Astrocyte (in vitro differentiated cells and primary cell): ENCODE data around the gene FSTL1. TPM values are rescaled to one million over a fixed set of nuclear protein-coding genes. Genes with fewer than 3 reads are reported as not detected.

Experiments
- DNase-seq: peaks from one replicate; pipeline ENCODE4 v3.0.0-alpha.2; 2010; ENCODE audit warnings: low read depth
- FAIRE-seq: peaks from 2 replicates; lab custom pipeline; 2011; peaks lifted over from hg19 to GRCh38; lab: Jason Lieb, UNC
- H2AFZ ChIP-seq: 2 replicates; pipeline ENCODE4 v1.6.0; 2012; ENCODE audit warnings: low read depth, low read length, inconsistent platforms
- H3K27ac ChIP-seq: 2 replicates; pipeline ENCODE4 v1.5.1; 2011; ENCODE audit warnings: low read depth, low read length, inconsistent platforms
- H3K27me3 ChIP-seq: 2 replicates; pipeline ENCODE4 v1.6.0; 2011; ENCODE audit warnings: low read length, inconsistent platforms; ENCODE audit not compliant: insufficient read depth
- H3K36me3 ChIP-seq: 2 replicates; pipeline ENCODE4 v1.5.1; 2011; ENCODE audit warnings: low read length, inconsistent platforms; ENCODE audit not compliant: insufficient read depth
- H3K4me1 ChIP-seq: 2 replicates; pipeline ENCODE4 v1.5.1; 2011; ENCODE audit warnings: low read length, inconsistent platforms; ENCODE audit not compliant: insufficient read depth
- H3K4me2 ChIP-seq: 2 replicates; pipeline ENCODE4 v1.6.0; 2012; ENCODE audit warnings: low read length, inconsistent platforms
- H3K4me3 ChIP-seq: 2 replicates; pipeline ENCODE4 v1.5.1; 2011; ENCODE audit warnings: low read depth, mild to moderate bottlenecking, low read length, inconsistent platforms; ENCODE audit not compliant: insufficient read depth
- H3K79me2 ChIP-seq: 2 replicates; pipeline ENCODE4 v1.6.0; 2012; ENCODE audit warnings: mild to moderate bottlenecking, low read length, inconsistent platforms; ENCODE audit not compliant: insufficient read depth
- H3K9ac ChIP-seq: 2 replicates; pipeline ENCODE4 v1.6.0; 2012; ENCODE audit warnings: mild to moderate bottlenecking, low read length, inconsistent platforms
- H3K9me3 ChIP-seq: 2 replicates; pipeline ENCODE4 v1.5.1; 2012; ENCODE audit warnings: low read depth, mild to moderate bottlenecking, low read length, inconsistent platforms; ENCODE audit not compliant: insufficient read depth
- H4K20me1 ChIP-seq: 2 replicates; pipeline ENCODE4 v1.6.0; 2012; ENCODE audit warnings: low read length, inconsistent platforms; ENCODE audit not compliant: insufficient read depth
- H3K27ac Mint-ChIP-seq: one replicate; pipeline ENCODE4 v1.8.0; 2021; ENCODE audit warnings: mild to moderate bottlenecking, mixed read lengths; ENCODE audit not compliant: unreplicated experiment
- H3K27me3 Mint-ChIP-seq: one replicate; pipeline ENCODE4 v1.8.0; 2021; ENCODE audit warnings: low read depth, mixed read lengths; ENCODE audit not compliant: unreplicated experiment
- H3K36me3 Mint-ChIP-seq: one replicate; pipeline ENCODE4 v1.8.0; 2021; ENCODE audit warnings: low read depth, mixed read lengths; ENCODE audit not compliant: unreplicated experiment
- H3K4me1 Mint-ChIP-seq: one replicate; pipeline ENCODE4 v1.8.0; 2021; ENCODE audit warnings: low read depth, mixed read lengths; ENCODE audit not compliant: unreplicated experiment
- H3K4me3 Mint-ChIP-seq: one replicate; pipeline ENCODE4 v1.8.0; 2021; ENCODE audit warnings: mild to moderate bottlenecking, moderate library complexity, mixed read lengths; ENCODE audit not compliant: unreplicated experiment
- H3K9me3 Mint-ChIP-seq: one replicate; pipeline ENCODE4 v1.8.0; 2021; ENCODE audit warnings: mild to moderate bottlenecking, mixed read lengths; ENCODE audit not compliant: unreplicated experiment
- EZH2 ChIP-seq: IDR thresholded peaks from 2 replicates; pipeline ENCODE4 v1.6.1; 2012; ENCODE audit warnings: mild to moderate bottlenecking, low read length, inconsistent platforms; ENCODE audit not compliant: insufficient read depth
- total RNA-seq: library from RNA; stranded (reverse); gene quantifications from 2 replicates; pipeline ENCODE4 v1.2.1, GENCODE V29; 2021
- TF ChIP-seq, protein P1 (sequence below): IDR thresholded peaks from 2 replicates; pipeline ENCODE4 v1.5.1; 2011; ENCODE audit warnings: low read depth, mild to moderate bottlenecking, inconsistent platforms, low read length, moderate library complexity; ENCODE audit not compliant: insufficient read depth

Gene FSTL1
- total RNA-seq, 1 donor from 2014 or later = 1,010 TPM

DNA sequence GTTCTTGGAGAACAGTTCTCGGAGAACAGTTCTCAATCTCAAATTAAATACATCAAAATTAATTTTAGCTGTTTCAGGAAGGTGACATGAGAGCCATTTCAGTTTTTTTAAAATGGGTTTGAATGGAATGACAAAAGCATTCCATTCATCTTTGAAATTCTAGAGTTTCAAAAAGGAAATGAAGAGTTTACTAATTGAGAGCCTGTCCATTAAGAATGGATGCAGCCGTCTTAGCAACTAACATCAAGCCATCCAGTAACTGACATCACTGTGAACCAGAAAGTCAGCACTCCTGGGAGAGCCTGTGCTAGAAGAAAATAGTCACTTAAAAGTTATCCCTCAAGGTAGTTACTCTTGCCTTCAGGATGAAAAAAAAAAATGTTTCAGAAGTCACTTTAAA, 47.0 kb upstream of the FSTL1 start:
- Histone ChIP-seq H3K9me3 (peaks cover 10% of the 10 kb centered on the region), H3K4me2 (peak overlapping the region; percentile 73), H3K36me3 (no peaks in the 10 kb centered on the region), H3K27me3 (no peaks in the 10 kb centered on the region), H3K4me1 (peaks cover 26% of the 10 kb centered on the region), H3K79me2 (no peaks in the 10 kb centered on the region), H2AFZ (no peak overlapping the region), H3K9ac (peak overlapping the region; percentile 61), H4K20me1 (no peaks in the 10 kb centered on the region), H3K4me3 (no peak overlapping the region), H3K27ac (peak overlapping the region; percentile 92)
- Mint-ChIP-seq H3K4me1 (peaks cover 42% of the 10 kb centered on the region), H3K27ac (peak overlapping the region; percentile 53), H3K27me3 (no peaks in the 10 kb centered on the region), H3K4me3 (no peak overlapping the region), H3K9me3 (peaks cover 21% of the 10 kb centered on the region), H3K36me3 (peaks cover 8% of the 10 kb centered on the region)
- peak; percentile 20 for FAIRE-seq
- TF ChIP-seq, protein P1, sequence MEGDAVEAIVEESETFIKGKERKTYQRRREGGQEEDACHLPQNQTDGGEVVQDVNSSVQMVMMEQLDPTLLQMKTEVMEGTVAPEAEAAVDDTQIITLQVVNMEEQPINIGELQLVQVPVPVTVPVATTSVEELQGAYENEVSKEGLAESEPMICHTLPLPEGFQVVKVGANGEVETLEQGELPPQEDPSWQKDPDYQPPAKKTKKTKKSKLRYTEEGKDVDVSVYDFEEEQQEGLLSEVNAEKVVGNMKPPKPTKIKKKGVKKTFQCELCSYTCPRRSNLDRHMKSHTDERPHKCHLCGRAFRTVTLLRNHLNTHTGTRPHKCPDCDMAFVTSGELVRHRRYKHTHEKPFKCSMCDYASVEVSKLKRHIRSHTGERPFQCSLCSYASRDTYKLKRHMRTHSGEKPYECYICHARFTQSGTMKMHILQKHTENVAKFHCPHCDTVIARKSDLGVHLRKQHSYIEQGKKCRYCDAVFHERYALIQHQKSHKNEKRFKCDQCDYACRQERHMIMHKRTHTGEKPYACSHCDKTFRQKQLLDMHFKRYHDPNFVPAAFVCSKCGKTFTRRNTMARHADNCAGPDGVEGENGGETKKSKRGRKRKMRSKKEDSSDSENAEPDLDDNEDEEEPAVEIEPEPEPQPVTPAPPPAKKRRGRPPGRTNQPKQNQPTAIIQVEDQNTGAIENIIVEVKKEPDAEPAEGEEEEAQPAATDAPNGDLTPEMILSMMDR = no peak
- no peak for TF ChIP-seq EZH2
- DNase-seq = peak; percentile 50

DNA sequence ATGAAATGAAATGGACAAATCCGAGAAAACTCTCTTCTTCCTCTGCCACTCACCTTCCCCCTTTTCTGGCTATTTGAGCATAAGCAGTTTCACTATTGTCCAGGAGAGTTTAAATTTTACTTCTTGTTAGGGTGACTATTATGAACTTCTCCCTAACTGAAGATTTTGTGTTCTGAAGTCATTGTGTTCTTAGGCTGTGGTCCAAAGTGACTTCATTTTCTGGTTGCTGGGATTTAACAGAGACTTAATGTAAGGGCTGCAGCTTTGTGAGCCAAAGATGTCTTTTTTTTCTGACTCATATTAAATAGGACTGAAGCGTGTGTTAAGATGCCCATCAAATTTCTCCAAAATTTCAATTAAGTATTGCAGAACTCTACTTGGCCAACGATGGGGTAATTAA, 46.5 kb upstream of the FSTL1 start:
- H3K27ac ChIP-seq = peak overlapping the region; percentile 92
- H3K79me2 ChIP-seq = no peaks in the 10 kb centered on the region
- no peaks in the 10 kb centered on the region for H3K27me3 Mint-ChIP-seq
- peaks cover 13% of the 10 kb centered on the region for H3K9me3 ChIP-seq
- H3K4me3 Mint-ChIP-seq = no peak overlapping the region
- H3K36me3 Mint-ChIP-seq = peaks cover 8% of the 10 kb centered on the region
- no peaks in the 10 kb centered on the region for H3K27me3 ChIP-seq
- peaks cover 24% of the 10 kb centered on the region for H3K9me3 Mint-ChIP-seq
- H3K4me1 ChIP-seq = peaks cover 26% of the 10 kb centered on the region
- H3K36me3 ChIP-seq = no peaks in the 10 kb centered on the region
- peak; percentile 98 for DNase-seq
- TF ChIP-seq, protein P1 = no peak
- TF ChIP-seq EZH2 = no peak
- no peak overlapping the region for H2AFZ ChIP-seq
- H3K4me3 ChIP-seq = peak overlapping the region; percentile 31
- H3K4me1 Mint-ChIP-seq = peaks cover 42% of the 10 kb centered on the region
- peak overlapping the region; percentile 73 for H3K4me2 ChIP-seq
- peak; percentile 99 for FAIRE-seq
- H3K27ac Mint-ChIP-seq = peak overlapping the region; percentile 22
- H3K9ac ChIP-seq = peak overlapping the region; percentile 61
- no peaks in the 10 kb centered on the region for H4K20me1 ChIP-seq

DNA sequence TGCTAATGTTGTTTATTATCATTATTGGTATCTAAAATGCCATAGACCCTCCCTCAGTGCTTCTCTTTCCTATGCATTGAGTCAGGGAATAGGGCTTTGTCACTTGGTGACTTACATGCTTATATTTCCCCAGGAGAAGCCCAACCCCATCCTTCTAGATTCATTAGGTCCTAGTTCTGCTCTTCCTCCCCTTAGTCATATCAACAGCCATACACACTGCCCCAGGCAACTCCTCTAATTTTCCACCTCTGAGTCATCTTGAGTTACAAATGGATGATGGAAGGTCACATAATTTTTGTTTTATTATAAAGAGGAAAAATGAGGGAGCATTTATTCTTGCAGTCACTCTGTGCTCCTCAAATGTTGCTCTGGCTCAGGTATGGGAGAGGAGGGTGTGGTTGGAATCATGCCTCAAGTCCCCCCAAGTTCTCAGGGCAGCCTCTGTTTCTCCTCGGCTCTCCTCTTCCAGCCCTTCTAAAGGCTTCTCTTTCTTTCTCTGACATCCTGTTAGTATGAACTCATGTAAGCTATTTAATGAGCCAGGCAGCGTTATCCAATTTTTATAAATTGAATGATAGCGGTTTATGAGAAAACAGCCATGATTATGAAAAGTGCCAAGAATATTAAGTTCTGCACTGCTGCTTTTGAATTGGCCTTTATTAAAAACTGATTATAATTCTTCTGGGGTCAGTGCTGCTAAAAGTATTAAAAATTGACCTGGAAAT, 45.6 kb upstream of the FSTL1 start:
- H3K27me3 ChIP-seq = no peaks in the 10 kb centered on the region
- H3K27ac ChIP-seq = peak overlapping the region; percentile 92
- peaks cover 13% of the 10 kb centered on the region for H3K9me3 ChIP-seq
- H3K4me2 ChIP-seq = peak overlapping the region; percentile 73
- FAIRE-seq (peak; percentile 13), DNase-seq (peak; percentile 78)
- Mint-ChIP-seq H3K36me3 (peaks cover 8% of the 10 kb centered on the region), H3K9me3 (peaks cover 31% of the 10 kb centered on the region), H3K27ac (peak overlapping the region; percentile 83), H3K4me3 (peak overlapping the region; percentile 50), H3K4me1 (peaks cover 42% of the 10 kb centered on the region), H3K27me3 (no peaks in the 10 kb centered on the region)
- H3K4me3 ChIP-seq = peak overlapping the region; percentile 31
- peak overlapping the region; percentile 61 for H3K9ac ChIP-seq
- H3K36me3 ChIP-seq = no peaks in the 10 kb centered on the region
- no peak for TF ChIP-seq EZH2
- TF ChIP-seq, protein P1 = no peak
- peaks cover 26% of the 10 kb centered on the region for H3K4me1 ChIP-seq
- H2AFZ ChIP-seq = peak overlapping the region; percentile 52
- H4K20me1 ChIP-seq = no peaks in the 10 kb centered on the region
- no peaks in the 10 kb centered on the region for H3K79me2 ChIP-seq
